Measurements from ENCODE around the gene CAPG.

DNA sequence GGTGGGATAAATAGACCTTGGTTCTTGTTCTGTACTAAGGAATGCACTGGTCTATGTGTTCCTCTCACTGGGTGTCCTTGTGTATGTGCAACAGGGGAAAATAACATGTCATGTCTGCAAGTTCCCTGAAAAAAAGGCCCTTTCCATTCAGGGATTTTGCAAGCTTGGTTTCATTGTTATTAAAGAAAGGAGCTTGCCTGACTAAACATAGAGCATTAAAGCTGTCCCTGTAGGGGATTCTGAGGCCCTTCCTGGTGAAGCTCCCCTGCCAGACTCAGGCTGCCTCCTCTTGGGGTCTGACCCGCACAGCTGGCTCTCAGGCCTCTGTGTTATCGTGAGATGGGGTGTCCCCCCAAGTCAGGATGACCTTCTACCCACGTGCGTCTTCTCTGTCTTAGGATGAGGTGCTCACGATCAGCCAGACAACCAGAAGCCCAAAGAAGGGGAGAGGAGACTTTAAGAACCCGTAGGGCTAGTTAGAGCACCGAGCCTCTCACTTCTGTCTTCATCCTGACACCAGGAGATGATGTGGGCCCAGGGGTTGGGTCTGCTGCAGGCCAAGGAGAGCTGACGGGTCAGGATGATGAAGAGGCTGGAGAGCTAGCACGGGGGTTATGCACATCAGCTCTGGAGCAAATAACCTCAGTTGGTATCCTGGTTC is 21.2 kb downstream of the CAPG start:
- no peak for TF ChIP-seq KDM1A (IDR thresholded peaks at IDR 0.05)
- TF ChIP-seq, protein P1, sequence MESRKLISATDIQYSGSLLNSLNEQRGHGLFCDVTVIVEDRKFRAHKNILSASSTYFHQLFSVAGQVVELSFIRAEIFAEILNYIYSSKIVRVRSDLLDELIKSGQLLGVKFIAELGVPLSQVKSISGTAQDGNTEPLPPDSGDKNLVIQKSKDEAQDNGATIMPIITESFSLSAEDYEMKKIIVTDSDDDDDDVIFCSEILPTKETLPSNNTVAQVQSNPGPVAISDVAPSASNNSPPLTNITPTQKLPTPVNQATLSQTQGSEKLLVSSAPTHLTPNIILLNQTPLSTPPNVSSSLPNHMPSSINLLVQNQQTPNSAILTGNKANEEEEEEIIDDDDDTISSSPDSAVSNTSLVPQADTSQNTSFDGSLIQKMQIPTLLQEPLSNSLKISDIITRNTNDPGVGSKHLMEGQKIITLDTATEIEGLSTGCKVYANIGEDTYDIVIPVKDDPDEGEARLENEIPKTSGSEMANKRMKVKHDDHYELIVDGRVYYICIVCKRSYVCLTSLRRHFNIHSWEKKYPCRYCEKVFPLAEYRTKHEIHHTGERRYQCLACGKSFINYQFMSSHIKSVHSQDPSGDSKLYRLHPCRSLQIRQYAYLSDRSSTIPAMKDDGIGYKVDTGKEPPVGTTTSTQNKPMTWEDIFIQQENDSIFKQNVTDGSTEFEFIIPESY (CRISPR knock-in tag; IDR thresholded peaks at IDR 0.05) = no peak
- TF ChIP-seq MYC (IDR thresholded peaks at IDR 0.05; ENCODE audit: low read depth, low read length) = no peak
- no peak for TF ChIP-seq MYC (CRISPR knock-in tag; IDR thresholded peaks at IDR 0.05; ENCODE audit: borderline replicate concordance, low read depth)
- TF ChIP-seq, protein P2, sequence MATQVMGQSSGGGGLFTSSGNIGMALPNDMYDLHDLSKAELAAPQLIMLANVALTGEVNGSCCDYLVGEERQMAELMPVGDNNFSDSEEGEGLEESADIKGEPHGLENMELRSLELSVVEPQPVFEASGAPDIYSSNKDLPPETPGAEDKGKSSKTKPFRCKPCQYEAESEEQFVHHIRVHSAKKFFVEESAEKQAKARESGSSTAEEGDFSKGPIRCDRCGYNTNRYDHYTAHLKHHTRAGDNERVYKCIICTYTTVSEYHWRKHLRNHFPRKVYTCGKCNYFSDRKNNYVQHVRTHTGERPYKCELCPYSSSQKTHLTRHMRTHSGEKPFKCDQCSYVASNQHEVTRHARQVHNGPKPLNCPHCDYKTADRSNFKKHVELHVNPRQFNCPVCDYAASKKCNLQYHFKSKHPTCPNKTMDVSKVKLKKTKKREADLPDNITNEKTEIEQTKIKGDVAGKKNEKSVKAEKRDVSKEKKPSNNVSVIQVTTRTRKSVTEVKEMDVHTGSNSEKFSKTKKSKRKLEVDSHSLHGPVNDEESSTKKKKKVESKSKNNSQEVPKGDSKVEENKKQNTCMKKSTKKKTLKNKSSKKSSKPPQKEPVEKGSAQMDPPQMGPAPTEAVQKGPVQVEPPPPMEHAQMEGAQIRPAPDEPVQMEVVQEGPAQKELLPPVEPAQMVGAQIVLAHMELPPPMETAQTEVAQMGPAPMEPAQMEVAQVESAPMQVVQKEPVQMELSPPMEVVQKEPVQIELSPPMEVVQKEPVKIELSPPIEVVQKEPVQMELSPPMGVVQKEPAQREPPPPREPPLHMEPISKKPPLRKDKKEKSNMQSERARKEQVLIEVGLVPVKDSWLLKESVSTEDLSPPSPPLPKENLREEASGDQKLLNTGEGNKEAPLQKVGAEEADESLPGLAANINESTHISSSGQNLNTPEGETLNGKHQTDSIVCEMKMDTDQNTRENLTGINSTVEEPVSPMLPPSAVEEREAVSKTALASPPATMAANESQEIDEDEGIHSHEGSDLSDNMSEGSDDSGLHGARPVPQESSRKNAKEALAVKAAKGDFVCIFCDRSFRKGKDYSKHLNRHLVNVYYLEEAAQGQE (IDR thresholded peaks at IDR 0.05; ENCODE audit: borderline replicate concordance) = no peak
- TF ChIP-seq, protein P2 (CRISPR knock-in tag; IDR thresholded peaks at IDR 0.05; ENCODE audit: low read depth) = no peak
- TF ChIP-seq POLR2A (conservative IDR thresholded peaks at IDR 0.05) = no peak
- TF ChIP-seq PHB2 (IDR thresholded peaks at IDR 0.05; ENCODE audit: low read depth) = no peak
- TF ChIP-seq, protein P3, sequence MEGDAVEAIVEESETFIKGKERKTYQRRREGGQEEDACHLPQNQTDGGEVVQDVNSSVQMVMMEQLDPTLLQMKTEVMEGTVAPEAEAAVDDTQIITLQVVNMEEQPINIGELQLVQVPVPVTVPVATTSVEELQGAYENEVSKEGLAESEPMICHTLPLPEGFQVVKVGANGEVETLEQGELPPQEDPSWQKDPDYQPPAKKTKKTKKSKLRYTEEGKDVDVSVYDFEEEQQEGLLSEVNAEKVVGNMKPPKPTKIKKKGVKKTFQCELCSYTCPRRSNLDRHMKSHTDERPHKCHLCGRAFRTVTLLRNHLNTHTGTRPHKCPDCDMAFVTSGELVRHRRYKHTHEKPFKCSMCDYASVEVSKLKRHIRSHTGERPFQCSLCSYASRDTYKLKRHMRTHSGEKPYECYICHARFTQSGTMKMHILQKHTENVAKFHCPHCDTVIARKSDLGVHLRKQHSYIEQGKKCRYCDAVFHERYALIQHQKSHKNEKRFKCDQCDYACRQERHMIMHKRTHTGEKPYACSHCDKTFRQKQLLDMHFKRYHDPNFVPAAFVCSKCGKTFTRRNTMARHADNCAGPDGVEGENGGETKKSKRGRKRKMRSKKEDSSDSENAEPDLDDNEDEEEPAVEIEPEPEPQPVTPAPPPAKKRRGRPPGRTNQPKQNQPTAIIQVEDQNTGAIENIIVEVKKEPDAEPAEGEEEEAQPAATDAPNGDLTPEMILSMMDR (IDR thresholded peaks at IDR 0.05 in 2 of 3, conservative IDR thresholded peaks at IDR 0.05 in 1 of 3; ENCODE audit: insufficient read depth in 2 of 3, low read depth in 1 of 3, low read length in 3 of 3) = no peak
